ENCODE measurements around the gene SMOC2.

GRCh38 chr6:168394606-168395005, 46.4 kb upstream of the SMOC2 start:
- TF ChIP-seq CTCF (IDR thresholded peaks at IDR 0.05), result no peak
- no peak for TF ChIP-seq POLR2A (IDR thresholded peaks at IDR 0.05)

Data from thyroid gland (tissue), 4 donors.